Measurements from ENCODE around the gene CCDC102A. TPM values are rescaled to one million over a fixed set of nuclear protein-coding genes. Genes with fewer than 3 reads are reported as not detected.

CCDC102A gene
- total and polyA plus RNA-seq, 2 of the 13 experiments (the other 11 are each of a cell fraction or from before 2014, with no cell fraction given) = 2.1 to 2.8 TPM

GRCh38 chr16:57562669-57563486 is 26.5 kb upstream of the CCDC102A start (continued):
- TF ChIP-seq, protein P1, sequence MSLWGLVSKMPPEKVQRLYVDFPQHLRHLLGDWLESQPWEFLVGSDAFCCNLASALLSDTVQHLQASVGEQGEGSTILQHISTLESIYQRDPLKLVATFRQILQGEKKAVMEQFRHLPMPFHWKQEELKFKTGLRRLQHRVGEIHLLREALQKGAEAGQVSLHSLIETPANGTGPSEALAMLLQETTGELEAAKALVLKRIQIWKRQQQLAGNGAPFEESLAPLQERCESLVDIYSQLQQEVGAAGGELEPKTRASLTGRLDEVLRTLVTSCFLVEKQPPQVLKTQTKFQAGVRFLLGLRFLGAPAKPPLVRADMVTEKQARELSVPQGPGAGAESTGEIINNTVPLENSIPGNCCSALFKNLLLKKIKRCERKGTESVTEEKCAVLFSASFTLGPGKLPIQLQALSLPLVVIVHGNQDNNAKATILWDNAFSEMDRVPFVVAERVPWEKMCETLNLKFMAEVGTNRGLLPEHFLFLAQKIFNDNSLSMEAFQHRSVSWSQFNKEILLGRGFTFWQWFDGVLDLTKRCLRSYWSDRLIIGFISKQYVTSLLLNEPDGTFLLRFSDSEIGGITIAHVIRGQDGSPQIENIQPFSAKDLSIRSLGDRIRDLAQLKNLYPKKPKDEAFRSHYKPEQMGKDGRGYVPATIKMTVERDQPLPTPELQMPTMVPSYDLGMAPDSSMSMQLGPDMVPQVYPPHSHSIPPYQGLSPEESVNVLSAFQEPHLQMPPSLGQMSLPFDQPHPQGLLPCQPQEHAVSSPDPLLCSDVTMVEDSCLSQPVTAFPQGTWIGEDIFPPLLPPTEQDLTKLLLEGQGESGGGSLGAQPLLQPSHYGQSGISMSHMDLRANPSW (CRISPR knock-in tag; IDR thresholded peaks at IDR 0.05; ENCODE audit: borderline replicate concordance) = no peak
- no peak for TF ChIP-seq ZNF256 (CRISPR knock-in tag; conservative IDR thresholded peaks at IDR 0.05)
- TF ChIP-seq, protein P2, sequence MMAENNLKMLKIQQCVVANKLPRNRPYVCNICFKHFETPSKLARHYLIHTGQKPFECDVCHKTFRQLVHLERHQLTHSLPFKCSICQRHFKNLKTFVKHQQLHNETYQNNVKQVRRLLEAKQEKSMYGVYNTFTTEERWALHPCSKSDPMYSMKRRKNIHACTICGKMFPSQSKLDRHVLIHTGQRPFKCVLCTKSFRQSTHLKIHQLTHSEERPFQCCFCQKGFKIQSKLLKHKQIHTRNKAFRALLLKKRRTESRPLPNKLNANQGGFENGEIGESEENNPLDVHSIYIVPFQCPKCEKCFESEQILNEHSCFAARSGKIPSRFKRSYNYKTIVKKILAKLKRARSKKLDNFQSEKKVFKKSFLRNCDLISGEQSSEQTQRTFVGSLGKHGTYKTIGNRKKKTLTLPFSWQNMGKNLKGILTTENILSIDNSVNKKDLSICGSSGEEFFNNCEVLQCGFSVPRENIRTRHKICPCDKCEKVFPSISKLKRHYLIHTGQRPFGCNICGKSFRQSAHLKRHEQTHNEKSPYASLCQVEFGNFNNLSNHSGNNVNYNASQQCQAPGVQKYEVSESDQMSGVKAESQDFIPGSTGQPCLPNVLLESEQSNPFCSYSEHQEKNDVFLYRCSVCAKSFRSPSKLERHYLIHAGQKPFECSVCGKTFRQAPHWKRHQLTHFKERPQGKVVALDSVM (CRISPR knock-in tag; IDR thresholded peaks at IDR 0.05) = peak; percentile 42; the same call in 1 of the 2 replicates
- TF ChIP-seq SIN3B (IDR thresholded peaks at IDR 0.05; ENCODE audit: low read length) = no peak
- no peak for TF ChIP-seq ZNF468 (CRISPR knock-in tag; IDR thresholded peaks at IDR 0.05)

GRCh38 chr16:57562066-57562465 is 25.7 kb upstream of the CCDC102A start:
- POLR2A ChIA-PET = no interaction called here
- ATAC-seq (no peak), FAIRE-seq (no peak), DNase-seq (ENCODE audit: low spot score) (no peak)
- no peak overlapping the region for H3K9ac ChIP-seq (ENCODE audit: insufficient read depth, low read depth, low read length)
- H2AFZ ChIP-seq (ENCODE audit: low read length) = no peak overlapping the region
- H3K36me3 ChIP-seq (replicated peaks in 1 of 2; ENCODE audit: control insufficient read depth in 1 of 2, insufficient read depth in 2 of 2, low read length in 2 of 2) = no peaks in the 10 kb centered on the region
- WGBS (ENCODE audit: low lambda C conversion rate) = 55% methylated on average over 3 of the region's 4 CpGs
- H3K79me2 ChIP-seq (ENCODE audit: insufficient read depth, low read length) = no peaks in the 10 kb centered on the region
- no TSS peak for BruUV-seq (replicated peaks)
- H3K4me1 ChIP-seq (ENCODE audit: insufficient read depth, low read length) = peaks cover 10% of the 10 kb centered on the region
- CTCF ChIA-PET (ENCODE audit: low intra/inter-chr PET ratio, low total read pairs) = no interaction called here
- in situ Hi-C loops (cut with HindIII; ENCODE audit: extremely low pct_ligation_motif_present, low pct_unique_long_range_greater_than_20kb) = no loop called here
- no peaks in the 10 kb centered on the region for H3K9me3 ChIP-seq (ENCODE audit: low read length)
- H3K27me3 ChIP-seq (ENCODE audit: control insufficient read depth in 1 of 2, insufficient read depth in 2 of 2, low read length in 2 of 2) = peaks cover 4 to 18% of the 10 kb centered on the region in 2 experiments; a peak in 3 of 5 replicates
- intact Hi-C loops (cut with micrococcal nuclease; ENCODE audit: unreplicated experiment) = no loop called here
- H3K4me2 ChIP-seq (ENCODE audit: low read depth, low read length) = no peak overlapping the region
- H3K4me3 ChIP-seq (replicated peaks in 1 of 3; ENCODE audit: insufficient read depth in 1 of 3, low read depth in 2 of 3, low read length in 3 of 3) = no peak overlapping the region
- H4K20me1 ChIP-seq (ENCODE audit: insufficient read depth, low read length) = no peaks in the 10 kb centered on the region
- H3K27ac ChIP-seq (ENCODE audit: extremely low read length, insufficient read depth, low read length) = no peak overlapping the region
- no peak for TF ChIP-seq ZNF451 (CRISPR knock-in tag; IDR thresholded peaks at IDR 0.05)
- TF ChIP-seq FOXO4 (CRISPR knock-in tag; conservative IDR thresholded peaks at IDR 0.05) = no peak
- no peak for TF ChIP-seq MEF2D (CRISPR knock-in tag; IDR thresholded peaks at IDR 0.05)
- TF ChIP-seq ATF4 (CRISPR knock-in tag; IDR thresholded peaks at IDR 0.05) = no peak
- TF ChIP-seq PITX1 (CRISPR knock-in tag; IDR thresholded peaks at IDR 0.05) = no peak
- TF ChIP-seq ZNF501 (CRISPR knock-in tag; IDR thresholded peaks at IDR 0.05) = no peak
- TF ChIP-seq KMT2B (CRISPR knock-in tag; IDR thresholded peaks at IDR 0.05) = no peak

Data from HepG2 (cell line).